Anterior cingulate cortex (tissue), 58 donors: Measurements from ENCODE around the gene HOXA11.

Experiments used
- DNase-seq, 58 donors: peaks; one replicate each; lab custom pipeline; 2025; lab: John Stamatoyannopoulos, UW

Gene HOXA11

DNA sequence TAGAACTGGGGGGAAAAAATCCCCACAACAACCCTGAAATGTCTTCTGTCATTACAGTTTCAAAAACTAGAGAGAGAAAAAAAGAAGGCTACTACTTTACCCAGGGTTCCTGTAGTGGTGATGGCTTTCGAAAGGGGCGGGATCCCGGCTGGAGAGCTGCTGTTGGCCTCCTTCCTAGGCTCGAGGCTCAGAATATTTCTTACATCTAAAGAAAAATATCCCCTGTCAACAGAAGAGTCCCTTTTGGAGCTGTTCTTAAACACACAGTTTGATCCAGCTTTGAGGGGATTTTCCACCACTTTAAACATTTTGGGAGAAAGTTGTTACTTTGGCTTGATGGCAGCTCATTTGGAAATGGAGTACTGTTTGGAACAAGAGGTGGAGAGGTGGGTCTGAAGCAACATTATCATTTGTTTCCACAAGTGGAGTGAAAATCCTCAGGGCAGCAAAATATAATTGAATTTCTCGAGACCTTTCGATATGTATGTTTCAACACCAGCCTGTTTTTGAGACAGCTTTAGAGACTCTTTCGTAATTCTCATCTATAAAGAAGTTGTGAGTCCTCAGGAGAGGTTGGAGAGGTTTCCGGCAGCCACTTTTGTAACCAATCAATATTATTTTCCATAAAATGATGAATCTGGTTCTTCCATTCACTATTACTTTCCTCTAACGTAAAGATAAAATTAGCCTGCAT lies 9.8 kb upstream of the HOXA11 start:
- no peak for DNase-seq

DNA sequence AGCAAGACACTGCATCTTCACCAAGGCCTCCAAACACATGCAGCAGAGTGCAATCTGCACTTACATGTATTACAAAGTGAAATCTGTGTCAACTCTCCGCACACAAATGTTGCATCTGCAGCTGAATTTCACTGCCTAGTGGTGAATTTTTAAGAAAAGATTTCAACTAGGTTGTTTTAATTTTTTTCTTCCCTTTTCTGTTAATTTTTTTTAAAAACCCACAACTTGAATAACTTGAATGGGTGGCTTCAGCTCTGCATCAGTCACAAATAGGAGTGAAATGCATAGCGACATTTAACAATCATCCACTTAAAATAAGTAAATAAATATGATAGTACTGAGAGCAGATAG lies 8.9 kb upstream of the HOXA11 start:
- no peak for DNase-seq

- no peak for DNase-seq
Observed at GRCh38 chr7:27193335-27194001, 8.4 kb upstream of the HOXA11 start.

DNA sequence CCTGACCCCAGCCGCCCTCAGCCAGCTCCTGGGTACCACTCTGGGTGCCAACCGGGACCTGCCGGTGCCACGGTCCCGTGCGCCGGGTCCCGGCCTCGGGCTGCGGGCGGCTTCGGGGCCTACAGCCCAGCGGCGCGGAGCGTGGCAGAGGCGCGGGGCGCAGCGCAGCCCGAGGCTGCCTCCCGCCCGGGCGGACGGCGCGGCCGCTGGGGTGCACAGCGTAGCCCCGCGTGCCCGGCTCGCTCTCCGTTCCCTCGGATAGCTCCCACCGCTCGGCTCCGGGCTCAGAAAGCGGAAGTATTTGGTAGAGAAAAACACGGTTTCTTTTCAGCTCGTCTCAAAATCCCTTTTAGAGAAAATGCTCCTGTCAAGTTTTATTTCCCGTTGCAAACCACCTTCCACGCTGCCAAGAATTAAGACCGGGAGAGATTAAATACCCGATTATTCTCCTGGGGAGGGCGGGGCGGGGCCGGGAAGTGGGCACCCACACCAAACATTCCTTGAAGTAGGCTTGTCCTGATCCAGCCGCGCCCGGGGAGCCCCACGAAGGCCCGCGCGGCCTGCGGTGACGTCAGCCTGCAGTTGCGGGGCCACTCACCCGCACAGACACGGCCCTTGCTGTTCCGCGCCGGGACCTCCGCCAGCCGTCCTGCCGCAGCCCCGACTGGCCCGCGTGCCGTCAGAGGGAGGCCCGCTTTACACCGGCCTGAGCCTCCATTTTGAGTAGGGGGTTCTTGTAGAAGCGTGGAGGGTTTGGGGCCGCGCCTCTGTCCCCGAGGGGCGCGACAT lies 7.7 kb upstream of the HOXA11 start:
- no peak for DNase-seq

DNA sequence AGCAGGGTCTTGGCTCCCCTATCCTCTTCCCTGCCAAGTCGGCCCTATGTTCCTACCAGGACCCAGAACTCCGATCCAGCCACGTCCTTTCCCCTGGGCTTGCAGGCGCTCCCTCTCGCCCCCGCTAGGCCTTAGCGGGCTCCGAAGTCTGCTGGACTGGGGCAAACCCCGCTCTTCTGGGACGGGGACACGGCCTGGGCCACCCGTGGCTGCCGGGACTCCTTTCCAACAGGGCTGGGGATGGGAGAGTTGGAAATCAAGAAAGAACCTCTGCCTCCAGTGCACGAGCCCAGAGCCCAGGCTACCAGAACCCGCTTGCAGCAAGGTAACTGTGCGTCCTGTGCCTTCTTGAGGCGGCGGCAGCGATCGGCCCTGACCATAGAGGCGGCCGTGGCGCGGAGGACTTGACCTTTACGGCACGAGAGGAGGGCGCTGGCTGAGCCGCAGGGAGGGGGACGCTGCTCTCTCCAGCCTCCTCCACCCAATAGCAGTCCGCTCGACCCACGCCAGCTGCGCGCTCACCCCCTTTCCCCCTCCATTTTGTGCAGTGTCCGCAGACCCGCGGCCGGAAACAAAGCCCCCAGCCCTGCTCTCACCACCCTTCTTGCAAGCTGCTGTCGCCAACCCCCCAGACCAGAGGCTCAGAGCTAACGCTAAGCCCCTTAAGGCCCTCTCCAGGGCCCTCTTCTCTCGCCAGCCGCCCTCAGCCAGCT lies 7.0 kb upstream of the HOXA11 start:
- no peak for DNase-seq

GRCh38 chr7:27191161-27191731 lies 6.2 kb upstream of the HOXA11 start:
- DNase-seq: no peak

DNA sequence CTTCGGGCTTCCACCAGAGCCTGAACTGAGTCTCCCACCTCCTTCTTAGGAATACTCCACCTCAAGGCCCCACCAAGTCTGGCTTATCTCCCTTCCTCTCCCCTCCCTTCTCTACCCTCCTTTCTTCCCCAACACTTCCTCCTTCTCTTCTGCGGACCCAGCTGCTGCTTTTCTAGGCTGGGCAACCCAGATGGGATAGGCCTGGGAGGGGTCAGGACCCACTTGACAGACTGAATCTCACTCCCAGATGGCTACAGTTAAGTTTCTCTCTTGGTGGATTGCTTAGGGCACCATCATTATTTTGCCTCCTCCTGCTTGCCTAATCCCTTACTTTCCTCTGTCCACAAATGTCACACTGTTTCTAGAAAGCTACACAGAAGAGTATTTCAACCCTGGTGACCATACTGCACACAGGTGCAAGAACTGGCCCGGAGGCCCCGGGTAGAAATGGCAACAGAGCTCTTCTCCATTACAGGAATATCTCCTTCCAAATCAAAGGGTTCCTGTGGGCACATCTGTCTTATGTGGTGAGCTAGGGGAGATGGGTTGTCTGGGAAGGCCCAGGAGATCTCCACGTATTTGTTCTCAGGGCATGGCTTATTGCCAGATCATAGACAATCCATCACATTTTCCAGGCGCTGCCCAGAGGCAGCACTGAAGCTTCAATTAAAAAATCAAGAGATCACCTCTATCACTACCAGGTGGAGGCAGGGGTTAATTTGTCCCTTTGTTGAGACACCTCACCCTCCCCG lies 5.1 kb upstream of the HOXA11 start:
- DNase-seq: no peak

- DNase-seq: no peak
Observed at GRCh38 chr7:27189295-27189996, 4.4 kb upstream of the HOXA11 start.

DNA sequence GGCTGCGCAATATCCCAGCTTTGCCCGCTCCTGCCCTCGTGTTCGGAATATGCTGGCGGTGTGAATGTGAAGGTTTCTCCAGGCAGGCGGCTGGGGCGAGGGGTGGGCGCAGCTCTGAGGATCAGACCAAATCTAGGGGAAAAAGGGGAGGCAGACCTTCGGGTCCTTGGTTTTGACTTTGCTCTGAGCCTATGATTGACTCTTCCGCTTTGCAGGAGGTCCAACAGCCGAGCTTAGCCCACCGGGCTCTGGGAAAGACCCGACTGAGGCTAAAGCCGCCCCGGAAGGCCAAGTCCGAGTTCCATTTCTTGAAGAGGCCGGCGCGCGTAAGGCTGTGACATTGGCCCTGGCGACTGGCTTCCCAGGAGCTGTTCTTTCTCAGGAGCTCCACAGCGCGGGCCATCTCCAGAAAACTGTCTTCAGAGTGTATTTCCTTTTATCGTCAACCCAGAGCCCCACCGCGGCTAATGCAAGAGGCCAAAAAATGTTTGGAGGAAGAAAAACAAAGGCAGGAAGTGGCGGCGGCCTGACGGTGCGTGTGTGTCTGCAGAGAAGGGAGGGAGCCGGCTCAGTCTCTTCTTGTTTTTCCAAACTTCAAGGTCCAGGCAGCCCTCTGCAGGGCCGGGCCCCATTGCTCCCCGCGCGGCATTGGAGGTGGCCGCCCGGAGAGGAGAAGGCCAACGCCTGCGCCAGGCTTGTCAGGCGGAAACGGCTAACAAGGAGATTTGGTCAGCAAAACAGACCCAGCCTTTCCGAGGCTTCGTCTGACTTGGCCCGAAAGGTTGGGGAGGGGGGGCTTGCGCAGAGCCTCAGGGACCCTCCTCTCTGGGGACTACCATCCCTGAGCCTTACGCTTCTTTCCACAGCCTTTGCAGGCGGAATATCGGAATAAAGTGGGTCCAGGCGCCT lies 3.6 kb upstream of the HOXA11 start:
- no peak for DNase-seq

DNA sequence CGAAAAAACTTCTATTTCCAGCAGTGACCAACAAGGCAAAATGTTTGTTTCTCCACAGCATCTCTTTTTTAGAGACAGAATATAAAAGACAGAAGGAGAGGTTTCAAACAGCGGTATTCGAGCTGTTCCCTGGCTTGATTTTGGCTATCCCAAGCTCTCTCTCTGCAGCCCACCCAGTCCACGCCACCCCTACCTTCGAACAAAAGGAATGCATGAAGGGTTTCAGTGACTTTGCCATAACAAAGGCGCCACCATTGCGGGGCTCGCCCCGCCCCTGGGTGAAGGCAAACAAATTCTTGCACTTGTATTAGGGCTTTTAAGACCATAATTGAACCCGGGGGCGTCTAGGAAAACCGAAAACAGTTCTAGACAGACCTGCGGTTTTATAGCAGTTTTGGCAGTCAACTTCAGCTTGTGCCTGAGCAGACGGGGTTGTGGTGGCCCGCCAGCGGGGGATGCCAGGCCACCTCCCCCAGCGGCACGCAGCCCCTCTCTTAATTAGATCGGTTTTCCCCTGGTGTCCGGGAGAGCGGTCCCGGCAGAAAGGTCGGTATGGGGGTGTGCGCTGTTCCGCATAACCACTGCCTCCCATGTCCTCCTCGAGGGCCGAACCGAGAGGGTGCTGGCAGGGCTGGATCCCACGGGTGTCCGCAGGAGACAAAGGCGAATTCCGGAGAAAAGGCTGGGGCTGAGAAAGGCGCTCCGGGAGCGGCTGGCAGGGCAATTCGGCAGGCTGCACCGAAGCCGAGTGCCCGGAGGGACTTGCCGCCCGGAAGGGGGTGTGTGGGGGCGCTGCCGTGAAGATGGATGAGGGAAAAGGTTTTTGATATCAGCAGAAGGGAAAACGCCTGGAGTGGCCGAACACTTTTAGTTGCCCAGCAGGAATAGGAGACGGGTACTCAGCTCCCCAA lies 2.7 kb upstream of the HOXA11 start:
- DNase-seq: no peak

DNA sequence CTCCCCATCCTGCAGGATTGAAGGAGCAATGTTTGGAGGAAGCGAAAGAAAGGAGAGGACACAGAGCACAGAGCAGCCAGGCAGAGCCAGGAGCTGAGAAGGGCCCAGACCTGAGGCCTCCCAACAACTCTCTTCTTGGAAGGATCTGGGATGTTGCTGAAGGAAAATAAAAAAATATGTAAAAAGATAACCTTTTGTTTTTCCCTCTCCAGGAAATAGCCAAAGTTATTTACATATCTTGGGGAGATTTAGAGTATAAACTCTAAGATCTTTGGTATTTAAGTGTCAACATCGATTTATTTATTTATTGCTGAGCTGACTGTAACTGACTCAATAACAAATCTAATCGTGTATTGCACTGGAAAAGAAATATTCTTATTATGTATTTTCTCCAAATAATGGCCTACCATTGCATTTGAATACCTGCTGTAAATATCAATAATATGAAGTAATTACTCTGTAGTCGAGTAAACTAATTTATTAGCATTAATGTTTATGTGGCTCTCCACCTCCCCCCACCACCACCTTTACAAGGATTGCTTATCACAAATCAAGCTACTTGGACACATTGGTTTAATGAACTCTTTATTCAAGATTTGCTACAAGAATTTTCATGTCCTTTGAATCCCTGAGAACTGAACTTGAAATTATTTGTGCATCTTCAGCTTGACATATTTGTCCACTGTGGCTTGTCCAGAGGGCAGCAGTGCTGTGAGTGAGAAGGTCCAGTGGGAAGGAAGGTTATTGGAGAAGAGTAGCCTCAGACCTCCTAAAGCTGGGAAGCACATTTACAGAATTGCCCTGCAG lies 1.8 kb upstream of the HOXA11 start:
- no peak for DNase-seq

- no peak for DNase-seq
Observed at GRCh38 chr7:27185854-27186667, 1.0 kb upstream of the HOXA11 start.

- DNase-seq: no peak
Observed at GRCh38 chr7:27184337-27185012, 557 bp downstream of the HOXA11 start.

DNA sequence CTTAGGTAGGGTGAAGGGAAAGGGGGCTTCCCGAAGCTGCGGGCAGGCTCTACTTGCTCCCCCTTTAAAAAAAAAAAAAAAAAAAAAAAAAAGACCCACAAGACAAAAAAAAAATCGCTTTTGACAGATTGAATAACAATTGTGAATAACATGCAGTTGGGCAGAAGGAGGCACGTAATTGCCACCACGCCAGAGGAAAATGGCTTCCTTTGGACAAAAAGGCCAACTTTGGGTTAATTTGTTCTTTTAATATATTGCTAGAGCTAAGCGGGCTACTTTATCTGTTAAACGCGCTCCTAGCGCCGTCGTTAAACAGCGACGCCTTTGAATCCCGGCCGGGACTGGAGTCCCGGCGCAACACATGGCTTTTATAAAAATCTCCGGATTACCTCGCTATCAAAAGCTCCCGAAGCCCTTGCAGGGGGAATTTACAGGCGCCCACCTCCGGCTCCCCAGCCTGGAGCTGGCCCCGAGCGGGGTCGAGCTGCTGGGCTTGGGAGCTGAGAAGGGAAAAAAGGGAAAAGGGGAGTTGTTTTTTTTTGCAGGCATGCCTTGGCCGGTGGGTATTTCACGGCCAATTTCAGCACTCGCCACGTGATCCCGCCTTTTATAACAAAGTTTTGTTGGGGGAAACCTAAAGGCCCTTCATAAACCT lies 1.2 kb downstream of the HOXA11 start:
- no peak for DNase-seq
